Muscle of leg (tissue), 11 donors: Measurements from ENCODE around the gene TSC22D2. TPM values are rescaled to one million over a fixed set of nuclear protein-coding genes. Genes with fewer than 3 reads are reported as not detected.

Source experiments
- DNase-seq: peaks from one replicate; pipeline ENCODE4 v3.0.0; 2013
- H3K27ac ChIP-seq: one replicate; pipeline ENCODE4 v1.5.1; 2013; ENCODE audit warnings: mild to moderate bottlenecking, low read length, control low read depth
- H3K27me3 ChIP-seq: one replicate; pipeline ENCODE4 v1.6.1; 2013; ENCODE audit warnings: low read length; ENCODE audit not compliant: control insufficient read depth, insufficient read depth
- H3K36me3 ChIP-seq: one replicate; pipeline ENCODE4 v1.6.1; 2013; ENCODE audit warnings: low read length; ENCODE audit not compliant: control insufficient read depth, insufficient read depth
- H3K4me1 ChIP-seq: one replicate; pipeline ENCODE4 v1.6.1; 2013; ENCODE audit warnings: low read length; ENCODE audit not compliant: control insufficient read depth, insufficient read depth
- H3K4me3 ChIP-seq: one replicate; pipeline ENCODE4 v1.5.1; 2013; ENCODE audit warnings: low read length, control low read depth
- H3K9me3 ChIP-seq: replicated peaks from 2 replicates; pipeline ENCODE4 v1.6.1; 2013; ENCODE audit warnings: low read depth, low read length; ENCODE audit not compliant: control insufficient read depth
- WGBS: methylation state at CpG from one replicate; pipeline ENCODE4 v1.1.5; 2013; ENCODE audit warnings: missing lambda C conversion rate; ENCODE audit not compliant: insufficient coverage; 5-methylcytosine and 5-hydroxymethylcytosine counted together
- polyA plus RNA-seq, 8 donors: library from polyadenylated mRNA; unstranded; fragments of 120-200 nt; gene quantifications; one replicate each; pipeline versions ENCODE4 v1.2.1 to v1.2.3, GENCODE V29; 2013; ENCODE audit warnings: inconsistent platforms in 1 of 8, low replicate concordance in 1 of 8; ENCODE audit not compliant: insufficient read length in 8 of 8, insufficient read depth in 1 of 8
- total RNA-seq: library from RNA; stranded (reverse); fragments of 120-200 nt; gene quantifications from one replicate; pipeline ENCODE4 v1.2.4, GENCODE V29; 2013

The TSC22D2 gene
- total and polyA plus RNA-seq, 9 donors = 16.2 to 69.5 (median 50.1) TPM

DNA sequence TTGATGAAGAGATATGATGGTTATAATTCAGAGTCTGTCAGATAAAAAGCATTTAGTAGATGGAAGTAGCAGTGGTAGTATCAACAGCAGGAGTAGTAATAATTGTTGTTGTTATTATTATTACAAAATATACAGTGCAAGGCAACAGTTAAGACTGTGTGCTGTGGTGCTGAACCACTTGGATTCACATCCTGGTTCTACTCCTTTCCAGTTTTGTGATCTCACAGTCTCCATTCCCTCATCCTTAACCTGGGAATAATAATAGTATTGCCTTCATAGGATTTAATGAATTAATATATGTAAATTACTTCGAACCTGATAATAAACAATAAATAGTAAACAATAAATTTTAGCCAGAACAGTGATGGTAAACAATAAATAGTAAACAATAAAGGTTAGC, 37.1 kb upstream of the TSC22D2 start:
- DNase-seq = peak; percentile 80
- H3K4me3 ChIP-seq = no peak overlapping the region

GRCh38 chr3:150371741-150372254, 36.3 kb upstream of the TSC22D2 start:
- peak overlapping the region; percentile 96 for H3K27ac ChIP-seq
- 0% methylated on average over 1 of the region's 6 CpGs for WGBS
- H3K27me3 ChIP-seq = no peaks in the 10 kb centered on the region
- no peaks in the 10 kb centered on the region for H3K9me3 ChIP-seq
- no peaks in the 10 kb centered on the region for H3K36me3 ChIP-seq
- DNase-seq = peak; percentile 99
- peaks cover 18% of the 10 kb centered on the region for H3K4me1 ChIP-seq
- H3K4me3 ChIP-seq = peak overlapping the region; percentile 20

More for the DNA sequence above, 37.1 kb upstream of the TSC22D2 start:
- Histone ChIP-seq H3K36me3 (no peaks in the 10 kb centered on the region), H3K27me3 (no peaks in the 10 kb centered on the region), H3K9me3 (no peaks in the 10 kb centered on the region), H3K27ac (peak overlapping the region; percentile 96), H3K4me1 (peaks cover 15% of the 10 kb centered on the region)
- WGBS = no CpG with 5 or more reads among the region's 1 CpG

GRCh38 chr3:150372320-150372719, 35.8 kb upstream of the TSC22D2 start:
- H3K27me3 ChIP-seq = no peaks in the 10 kb centered on the region
- peak overlapping the region; percentile 96 for H3K27ac ChIP-seq
- H3K9me3 ChIP-seq = no peaks in the 10 kb centered on the region
- no CpG with 5 or more reads among the region's 2 CpGs for WGBS
- H3K4me3 ChIP-seq = no peak overlapping the region
- H3K36me3 ChIP-seq = no peaks in the 10 kb centered on the region
- DNase-seq = no peak
- H3K4me1 ChIP-seq = peaks cover 18% of the 10 kb centered on the region

- Histone ChIP-seq H3K4me1 (peaks cover 18% of the 10 kb centered on the region), H3K27ac (peak overlapping the region; percentile 96), H3K9me3 (no peaks in the 10 kb centered on the region), H3K4me3 (no peak overlapping the region), H3K36me3 (no peaks in the 10 kb centered on the region), H3K27me3 (no peaks in the 10 kb centered on the region)
- peak; percentile 25 for DNase-seq
- no CpG with 5 or more reads among the region's 1 CpG for WGBS
Measured at GRCh38 chr3:150372722-150373121, 35.4 kb upstream of the TSC22D2 start.

DNA sequence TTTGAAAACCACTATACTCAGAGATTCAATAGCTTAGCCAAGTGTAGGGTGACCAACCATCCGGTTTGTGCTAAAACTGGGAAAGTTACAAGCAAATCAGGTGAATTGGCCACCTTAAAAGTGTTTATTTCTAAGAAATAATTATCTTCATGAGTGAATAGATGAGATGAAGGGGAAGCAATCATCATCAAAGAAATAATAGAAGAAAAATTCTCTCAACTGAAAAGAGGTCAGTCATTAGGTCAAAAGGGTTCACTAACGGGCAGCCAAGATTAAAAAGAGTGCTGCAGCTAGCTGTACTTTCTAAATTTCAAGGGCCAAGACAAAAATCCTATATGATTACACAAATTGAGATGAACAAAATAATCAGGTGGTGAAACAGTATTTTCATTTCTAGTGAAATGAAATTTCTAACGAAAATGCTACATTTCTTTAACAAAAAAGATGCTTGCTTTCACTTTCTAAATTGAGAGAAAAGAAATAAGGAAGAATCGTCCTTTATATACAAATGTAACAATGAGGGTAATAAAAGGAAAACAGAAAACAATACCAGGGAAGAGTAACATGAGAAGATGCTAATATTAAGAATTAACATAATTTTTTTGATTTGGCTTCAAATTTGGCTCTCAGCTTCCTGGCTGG, 34.7 kb upstream of the TSC22D2 start:
- Histone ChIP-seq H3K27ac (no peak overlapping the region), H3K9me3 (no peaks in the 10 kb centered on the region), H3K4me3 (no peak overlapping the region), H3K27me3 (no peaks in the 10 kb centered on the region), H3K4me1 (peaks cover 15% of the 10 kb centered on the region), H3K36me3 (no peaks in the 10 kb centered on the region)
- WGBS = no CpG with 5 or more reads among the region's 4 CpGs
- DNase-seq = no peak

- Histone ChIP-seq H3K27ac (no peak overlapping the region), H3K4me1 (peaks cover 15% of the 10 kb centered on the region), H3K36me3 (no peaks in the 10 kb centered on the region), H3K9me3 (no peaks in the 10 kb centered on the region), H3K4me3 (no peak overlapping the region), H3K27me3 (no peaks in the 10 kb centered on the region)
- no peak for DNase-seq
Measured at GRCh38 chr3:150374975-150375374, 33.1 kb upstream of the TSC22D2 start.

- peak; percentile 72 for DNase-seq
- H3K27ac ChIP-seq = peak overlapping the region; percentile 33
- no peaks in the 10 kb centered on the region for H3K9me3 ChIP-seq
- no peaks in the 10 kb centered on the region for H3K36me3 ChIP-seq
- WGBS = 25% methylated on average over 2 of the region's 3 CpGs
- no peaks in the 10 kb centered on the region for H3K27me3 ChIP-seq
- H3K4me3 ChIP-seq = no peak overlapping the region
- H3K4me1 ChIP-seq = peaks cover 9% of the 10 kb centered on the region
Measured at GRCh38 chr3:150376001-150376848, 31.9 kb upstream of the TSC22D2 start.

DNA sequence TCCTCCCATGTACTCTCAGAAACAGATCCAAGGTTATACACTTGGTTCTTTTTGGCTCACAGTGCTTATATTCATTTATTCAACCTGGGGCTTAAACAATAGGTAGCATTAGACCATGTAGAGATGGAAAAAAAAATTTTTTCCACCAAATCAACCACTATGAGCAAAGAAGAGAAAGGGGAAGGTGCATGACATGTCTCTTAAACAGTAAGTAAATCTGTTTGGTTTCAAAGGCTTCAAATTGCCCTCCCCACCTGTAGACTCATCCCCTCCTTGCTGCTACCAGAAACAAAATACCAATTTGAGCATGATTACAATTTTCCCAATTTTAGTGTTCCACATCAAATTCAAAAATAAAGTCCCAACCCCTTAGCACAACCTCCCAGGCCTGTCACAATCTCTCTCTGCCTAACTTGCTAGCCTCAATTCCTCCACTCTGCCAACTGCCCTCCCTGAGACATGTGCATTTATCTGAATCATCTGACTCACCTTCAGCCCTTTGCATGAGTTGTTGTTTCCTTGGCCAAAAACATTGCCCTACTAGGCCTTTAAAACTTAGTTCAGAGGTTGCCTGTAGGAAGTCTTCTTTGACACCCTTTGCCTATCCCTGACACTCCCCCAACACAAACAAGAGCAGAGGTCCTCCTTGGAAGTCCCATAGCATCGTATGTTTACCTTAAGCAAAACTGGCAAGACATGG, 30.3 kb upstream of the TSC22D2 start:
- DNase-seq = no peak
- Histone ChIP-seq H3K27me3 (no peaks in the 10 kb centered on the region), H3K27ac (no peak overlapping the region), H3K4me1 (peaks cover 3% of the 10 kb centered on the region), H3K36me3 (no peaks in the 10 kb centered on the region), H3K4me3 (no peak overlapping the region), H3K9me3 (no peaks in the 10 kb centered on the region)
- WGBS = 100% methylated on average over 1 of the region's 1 CpG

DNA sequence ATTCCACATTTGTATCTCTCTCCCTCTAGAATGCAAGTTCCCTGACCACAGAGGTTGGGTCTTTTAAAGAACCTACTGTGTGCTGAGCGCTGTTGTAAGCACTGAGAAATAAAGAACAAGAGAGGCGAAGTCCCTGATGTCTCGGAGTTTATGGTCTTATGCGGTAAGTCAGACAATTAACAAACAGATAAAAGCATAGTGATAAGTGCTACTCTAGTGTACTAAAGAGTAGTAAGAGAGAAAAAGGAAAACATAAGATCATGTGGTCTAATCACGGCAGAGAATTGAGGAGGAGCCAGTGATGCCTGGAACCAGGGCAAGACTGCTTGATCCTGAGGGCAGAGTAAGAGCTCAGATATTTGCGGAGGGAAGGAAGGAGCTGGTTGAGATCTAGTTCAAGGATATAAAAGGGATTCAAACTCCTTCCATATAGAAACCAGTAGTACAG, 29.8 kb upstream of the TSC22D2 start:
- Histone ChIP-seq H3K4me1 (peaks cover 3% of the 10 kb centered on the region), H3K27me3 (no peaks in the 10 kb centered on the region), H3K27ac (no peak overlapping the region), H3K36me3 (no peaks in the 10 kb centered on the region), H3K9me3 (no peaks in the 10 kb centered on the region), H3K4me3 (no peak overlapping the region)
- no peak for DNase-seq
- 93% methylated on average over 3 of the region's 6 CpGs for WGBS

DNA sequence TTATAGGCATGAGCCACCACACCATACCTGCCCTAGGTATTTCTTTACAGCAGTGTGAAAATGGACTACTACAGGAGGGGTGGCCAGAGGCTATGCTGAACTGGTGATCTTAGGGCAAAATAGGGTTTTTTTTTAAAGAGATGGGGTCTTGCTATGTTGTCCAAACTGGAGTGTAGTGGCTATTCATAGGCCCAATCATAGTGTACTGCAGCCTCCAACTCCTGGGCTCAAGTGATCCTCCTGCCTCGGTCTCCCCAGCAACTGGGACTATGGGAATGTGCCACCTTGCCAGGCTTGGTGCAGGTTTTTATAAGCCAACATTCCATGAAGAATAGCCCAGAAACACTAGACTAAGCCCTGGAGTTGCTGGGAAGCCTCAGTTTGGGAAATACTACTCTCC, 28.6 kb upstream of the TSC22D2 start:
- peaks cover 3% of the 10 kb centered on the region for H3K4me1 ChIP-seq
- no peak overlapping the region for H3K27ac ChIP-seq
- H3K36me3 ChIP-seq = no peaks in the 10 kb centered on the region
- 100% methylated on average over 1 of the region's 1 CpG for WGBS
- H3K4me3 ChIP-seq = no peak overlapping the region
- no peaks in the 10 kb centered on the region for H3K27me3 ChIP-seq
- no peaks in the 10 kb centered on the region for H3K9me3 ChIP-seq
- DNase-seq = no peak
